Measurements from ENCODE around the gene NEK10.

NEK10 gene

DNA sequence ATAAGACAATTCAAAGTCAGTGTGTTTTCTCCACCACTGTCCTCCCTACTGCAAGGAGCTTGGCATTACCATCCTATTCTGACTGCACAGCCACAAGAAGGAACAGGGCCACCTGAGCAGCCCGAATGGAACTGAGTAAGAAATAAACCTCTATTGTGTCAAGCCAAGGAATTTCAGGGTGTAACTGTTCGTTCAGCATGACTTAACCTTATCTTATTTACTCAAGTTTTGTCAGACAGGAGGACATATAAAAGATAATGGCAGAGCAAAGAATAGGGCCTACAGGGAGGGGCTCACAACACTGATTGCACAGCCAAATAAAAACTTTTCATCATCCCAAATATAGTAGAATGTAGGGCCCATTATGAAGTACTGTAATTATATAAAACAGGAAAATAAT is 236.1 kb downstream of the NEK10 start:
- Histone ChIP-seq H3K79me2 (ENCODE audit: insufficient read depth, low read length) (no peaks in the 10 kb centered on the region), H3K9me2 (replicated peaks; ENCODE audit: low read depth, low read length) (no peaks in the 10 kb centered on the region), H3F3A (ENCODE audit: low read depth) (no peaks in the 10 kb centered on the region), H3K4me3 (ENCODE audit: low read length, poor library complexity, severe bottlenecking) (no peak overlapping the region), H3K9ac (ENCODE audit: low read depth, low read length, poor library complexity, severe bottlenecking) (no peak overlapping the region), H3K9me3 (ENCODE audit: insufficient read depth, low read depth, low read length) (no peaks in the 10 kb centered on the region), H2AFZ (ENCODE audit: low read length) (no peak overlapping the region), H3K36me3 (ENCODE audit: insufficient read depth, low read length) (no peaks in the 10 kb centered on the region), H3K4me2 (ENCODE audit: low read depth, low read length, poor library complexity, severe bottlenecking) (no peak overlapping the region), H3K27me3 (ENCODE audit: insufficient read depth, low read length, poor library complexity, severe bottlenecking) (no peaks in the 10 kb centered on the region), H4K20me1 (ENCODE audit: insufficient read depth, low read length, poor library complexity, severe bottlenecking) (no peaks in the 10 kb centered on the region), H3K4me1 (ENCODE audit: insufficient read depth, low read length, poor library complexity, severe bottlenecking) (no peaks in the 10 kb centered on the region)
- TF ChIP-seq EZH2phosphoT487 (IDR thresholded peaks at IDR 0.05; ENCODE audit: borderline replicate concordance) = no peak
- TF ChIP-seq, protein P1, sequence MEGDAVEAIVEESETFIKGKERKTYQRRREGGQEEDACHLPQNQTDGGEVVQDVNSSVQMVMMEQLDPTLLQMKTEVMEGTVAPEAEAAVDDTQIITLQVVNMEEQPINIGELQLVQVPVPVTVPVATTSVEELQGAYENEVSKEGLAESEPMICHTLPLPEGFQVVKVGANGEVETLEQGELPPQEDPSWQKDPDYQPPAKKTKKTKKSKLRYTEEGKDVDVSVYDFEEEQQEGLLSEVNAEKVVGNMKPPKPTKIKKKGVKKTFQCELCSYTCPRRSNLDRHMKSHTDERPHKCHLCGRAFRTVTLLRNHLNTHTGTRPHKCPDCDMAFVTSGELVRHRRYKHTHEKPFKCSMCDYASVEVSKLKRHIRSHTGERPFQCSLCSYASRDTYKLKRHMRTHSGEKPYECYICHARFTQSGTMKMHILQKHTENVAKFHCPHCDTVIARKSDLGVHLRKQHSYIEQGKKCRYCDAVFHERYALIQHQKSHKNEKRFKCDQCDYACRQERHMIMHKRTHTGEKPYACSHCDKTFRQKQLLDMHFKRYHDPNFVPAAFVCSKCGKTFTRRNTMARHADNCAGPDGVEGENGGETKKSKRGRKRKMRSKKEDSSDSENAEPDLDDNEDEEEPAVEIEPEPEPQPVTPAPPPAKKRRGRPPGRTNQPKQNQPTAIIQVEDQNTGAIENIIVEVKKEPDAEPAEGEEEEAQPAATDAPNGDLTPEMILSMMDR (conservative IDR thresholded peaks at IDR 0.05; ENCODE audit: low read length) = no peak

DNA sequence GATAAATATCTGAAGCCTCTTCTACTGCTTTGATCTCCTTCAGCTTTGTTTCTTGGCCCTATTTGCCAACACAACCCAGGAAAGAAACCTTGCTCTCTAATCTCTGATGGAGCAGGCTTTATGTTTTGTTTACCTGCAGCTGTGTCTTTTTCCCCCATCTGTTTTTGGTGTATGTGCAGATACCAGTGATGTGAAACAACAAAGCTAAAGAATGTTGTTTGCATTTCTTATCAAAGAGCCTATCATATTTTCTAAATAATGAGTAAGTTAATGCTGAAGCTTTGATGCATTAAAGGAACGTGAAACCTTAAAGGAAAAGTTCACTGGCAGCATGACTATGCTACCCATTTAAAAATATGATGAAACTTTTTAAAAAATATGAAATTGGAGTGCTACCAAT is 238.4 kb downstream of the NEK10 start:
- H3K9ac ChIP-seq (ENCODE audit: low read depth, low read length, poor library complexity, severe bottlenecking) = no peak overlapping the region
- H3K9me3 ChIP-seq (ENCODE audit: insufficient read depth, low read depth, low read length) = no peaks in the 10 kb centered on the region
- no peaks in the 10 kb centered on the region for H3K79me2 ChIP-seq (ENCODE audit: insufficient read depth, low read length)
- no peak overlapping the region for H2AFZ ChIP-seq (ENCODE audit: low read length)
- H3K4me1 ChIP-seq (ENCODE audit: insufficient read depth, low read length, poor library complexity, severe bottlenecking) = no peaks in the 10 kb centered on the region
- TF ChIP-seq, protein P1 (conservative IDR thresholded peaks at IDR 0.05; ENCODE audit: low read length) = no peak
- TF ChIP-seq EZH2phosphoT487 (IDR thresholded peaks at IDR 0.05; ENCODE audit: borderline replicate concordance) = no peak
- no peaks in the 10 kb centered on the region for H3K36me3 ChIP-seq (ENCODE audit: insufficient read depth, low read length)
- H3K27me3 ChIP-seq (ENCODE audit: insufficient read depth, low read length, poor library complexity, severe bottlenecking) = no peaks in the 10 kb centered on the region
- no peaks in the 10 kb centered on the region for H3F3A ChIP-seq (ENCODE audit: low read depth)
- no peak overlapping the region for H3K4me3 ChIP-seq (ENCODE audit: low read length, poor library complexity, severe bottlenecking)
- H3K4me2 ChIP-seq (ENCODE audit: low read depth, low read length, poor library complexity, severe bottlenecking) = no peak overlapping the region
- no peaks in the 10 kb centered on the region for H4K20me1 ChIP-seq (ENCODE audit: insufficient read depth, low read length, poor library complexity, severe bottlenecking)
- H3K9me2 ChIP-seq (replicated peaks; ENCODE audit: low read depth, low read length) = no peaks in the 10 kb centered on the region

DNA sequence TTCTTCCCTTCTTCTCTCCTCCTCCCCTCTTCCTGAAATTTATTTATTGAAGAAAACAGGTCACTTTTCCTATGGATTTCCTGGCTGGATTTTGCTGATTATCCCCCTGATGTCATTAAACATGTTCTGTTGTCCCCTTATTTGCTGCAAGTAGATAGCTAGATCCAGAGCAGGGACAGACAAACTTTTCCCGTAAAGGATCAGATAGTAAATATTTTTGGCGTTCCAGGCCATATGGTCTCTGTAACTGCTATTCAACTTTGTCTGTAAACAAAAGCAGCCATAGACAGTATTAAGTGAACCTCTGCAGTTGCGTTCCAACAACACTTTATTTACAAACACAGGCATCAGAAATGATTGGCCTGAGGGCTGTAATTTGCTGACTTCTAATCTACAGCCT is 241.3 kb downstream of the NEK10 start:
- no peaks in the 10 kb centered on the region for H3K4me1 ChIP-seq (ENCODE audit: insufficient read depth, low read length, poor library complexity, severe bottlenecking)
- no peaks in the 10 kb centered on the region for H3F3A ChIP-seq (ENCODE audit: low read depth)
- H3K9me2 ChIP-seq (replicated peaks; ENCODE audit: low read depth, low read length) = no peaks in the 10 kb centered on the region
- H3K4me3 ChIP-seq (ENCODE audit: low read length, poor library complexity, severe bottlenecking) = no peak overlapping the region
- no peaks in the 10 kb centered on the region for H3K36me3 ChIP-seq (ENCODE audit: insufficient read depth, low read length)
- no peak for TF ChIP-seq EZH2phosphoT487 (IDR thresholded peaks at IDR 0.05; ENCODE audit: borderline replicate concordance)
- TF ChIP-seq, protein P1 (conservative IDR thresholded peaks at IDR 0.05; ENCODE audit: low read length) = no peak
- H3K27me3 ChIP-seq (ENCODE audit: insufficient read depth, low read length, poor library complexity, severe bottlenecking) = no peaks in the 10 kb centered on the region
- H2AFZ ChIP-seq (ENCODE audit: low read length) = no peak overlapping the region
- no peaks in the 10 kb centered on the region for H3K9me3 ChIP-seq (ENCODE audit: insufficient read depth, low read depth, low read length)
- no peaks in the 10 kb centered on the region for H3K79me2 ChIP-seq (ENCODE audit: insufficient read depth, low read length)
- no peak overlapping the region for H3K4me2 ChIP-seq (ENCODE audit: low read depth, low read length, poor library complexity, severe bottlenecking)
- H4K20me1 ChIP-seq (ENCODE audit: insufficient read depth, low read length, poor library complexity, severe bottlenecking) = no peaks in the 10 kb centered on the region
- no peak overlapping the region for H3K9ac ChIP-seq (ENCODE audit: low read depth, low read length, poor library complexity, severe bottlenecking)

Data from Loucy (cell line).